ENCODE data around the gene CCDC27.

The CCDC27 gene

DNA sequence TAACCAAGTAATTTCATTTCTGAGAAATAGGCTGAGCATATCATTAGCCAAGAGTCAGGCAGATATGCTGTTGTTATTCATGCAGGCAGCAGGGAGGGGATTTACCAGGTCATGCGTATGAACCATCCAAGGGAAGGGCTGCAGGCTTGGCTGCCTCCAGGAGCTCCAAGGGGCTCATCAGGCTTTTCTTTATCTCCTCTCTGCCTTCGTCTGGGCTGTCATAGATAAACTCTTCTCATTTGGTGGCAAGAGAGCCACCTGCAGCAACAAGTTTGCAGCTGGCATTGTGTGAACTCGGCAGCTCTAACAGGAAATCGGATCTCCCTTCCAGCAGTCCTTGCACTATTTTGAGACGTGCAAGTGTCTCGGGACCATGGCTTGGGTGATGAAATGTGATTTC, 7.5 kb downstream of the CCDC27 start:
- DNase-seq (ENCODE audit: low read depth): no peak

DNA sequence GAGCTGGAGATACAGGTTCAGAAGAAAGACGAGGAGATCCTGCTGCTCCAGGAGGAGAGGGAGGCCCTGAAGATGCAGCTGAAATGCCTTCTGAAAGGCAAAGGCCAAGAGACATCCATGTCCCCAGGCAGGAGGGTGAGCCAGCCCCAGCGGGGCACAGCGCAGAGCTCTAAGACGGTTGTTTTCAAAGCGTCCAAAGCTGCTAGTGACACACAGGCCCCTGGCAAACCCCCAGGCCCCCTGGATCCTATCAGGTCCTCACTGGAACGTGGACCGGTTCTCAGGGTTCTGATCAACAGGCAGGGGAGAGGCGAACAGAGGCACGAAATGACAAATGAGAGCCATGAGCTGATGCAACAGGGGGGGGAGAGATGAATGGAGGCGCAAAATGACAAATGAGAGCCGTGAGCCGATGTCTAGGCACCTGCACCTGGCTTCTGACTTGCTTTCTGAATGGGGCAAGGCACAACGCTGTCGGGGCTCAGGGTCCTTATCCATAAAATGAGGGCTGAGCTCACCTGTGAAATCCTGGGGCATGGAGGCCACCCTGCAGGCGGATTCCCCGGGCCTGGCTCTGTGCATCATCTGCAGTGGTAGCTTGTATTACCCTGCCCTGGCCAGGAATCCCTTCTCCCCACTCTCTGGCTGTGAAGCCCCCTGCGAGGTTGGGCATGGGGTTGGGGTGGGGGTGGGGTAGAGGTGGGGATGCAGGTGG, 9.2 kb downstream of the CCDC27 start:
- DNase-seq (ENCODE audit: low read depth): no peak

DNA sequence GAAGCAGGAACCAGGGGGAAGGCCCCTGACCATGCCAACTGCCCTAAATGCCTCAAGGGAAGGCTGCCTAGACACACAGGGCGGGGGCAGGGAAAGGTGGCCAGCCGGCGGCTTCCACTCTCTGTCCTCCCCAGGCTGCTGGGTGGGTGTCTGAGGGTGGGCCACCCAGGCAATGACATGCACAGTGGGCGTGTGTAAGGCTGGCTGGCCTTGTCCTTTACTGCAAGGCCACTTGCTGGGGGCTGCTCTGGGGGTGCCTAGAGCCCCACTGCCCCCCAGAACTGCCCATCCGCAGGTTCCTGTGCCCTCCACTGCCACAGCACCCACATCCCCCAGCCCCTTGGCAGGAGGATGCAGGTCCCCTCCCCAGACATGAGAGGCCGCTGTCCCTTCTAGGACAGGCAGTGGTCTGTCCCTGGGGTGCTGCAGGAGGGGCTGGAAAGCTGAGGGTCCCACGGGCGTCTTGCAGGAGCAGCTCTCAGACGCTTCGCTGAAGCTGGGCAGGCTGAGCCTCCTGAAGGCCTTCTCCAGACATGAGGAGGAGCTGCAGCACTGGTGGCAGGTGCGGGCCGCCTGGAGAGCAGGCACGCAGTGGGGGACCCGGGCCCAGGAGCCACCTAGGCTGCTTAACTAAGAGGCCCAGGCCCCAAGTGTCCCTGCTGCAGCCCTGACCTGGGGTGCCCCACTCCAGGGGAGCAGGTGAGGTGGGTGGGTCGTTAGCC, 10.1 kb downstream of the CCDC27 start:
- no peak for DNase-seq (ENCODE audit: low read depth)

DNA sequence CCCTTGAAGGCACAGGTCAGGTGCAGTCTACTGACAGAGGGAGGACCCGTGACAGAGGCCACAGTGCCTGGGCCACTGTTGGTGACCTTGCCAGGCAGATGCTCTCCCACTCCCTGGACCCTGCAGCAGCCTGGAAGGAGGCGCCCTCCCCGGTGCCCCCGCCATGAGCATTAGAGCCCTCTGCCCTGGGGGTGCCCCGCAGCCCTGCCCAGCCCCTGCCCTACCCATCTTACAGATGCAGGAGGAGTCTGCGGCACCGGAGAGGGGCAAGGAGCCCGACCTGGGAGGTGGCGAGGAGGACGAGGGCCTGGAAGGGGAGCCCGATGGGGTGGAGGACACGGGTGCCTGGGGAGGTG, 10.6 kb downstream of the CCDC27 start:
- no peak for DNase-seq (ENCODE audit: low read depth)

DNA sequence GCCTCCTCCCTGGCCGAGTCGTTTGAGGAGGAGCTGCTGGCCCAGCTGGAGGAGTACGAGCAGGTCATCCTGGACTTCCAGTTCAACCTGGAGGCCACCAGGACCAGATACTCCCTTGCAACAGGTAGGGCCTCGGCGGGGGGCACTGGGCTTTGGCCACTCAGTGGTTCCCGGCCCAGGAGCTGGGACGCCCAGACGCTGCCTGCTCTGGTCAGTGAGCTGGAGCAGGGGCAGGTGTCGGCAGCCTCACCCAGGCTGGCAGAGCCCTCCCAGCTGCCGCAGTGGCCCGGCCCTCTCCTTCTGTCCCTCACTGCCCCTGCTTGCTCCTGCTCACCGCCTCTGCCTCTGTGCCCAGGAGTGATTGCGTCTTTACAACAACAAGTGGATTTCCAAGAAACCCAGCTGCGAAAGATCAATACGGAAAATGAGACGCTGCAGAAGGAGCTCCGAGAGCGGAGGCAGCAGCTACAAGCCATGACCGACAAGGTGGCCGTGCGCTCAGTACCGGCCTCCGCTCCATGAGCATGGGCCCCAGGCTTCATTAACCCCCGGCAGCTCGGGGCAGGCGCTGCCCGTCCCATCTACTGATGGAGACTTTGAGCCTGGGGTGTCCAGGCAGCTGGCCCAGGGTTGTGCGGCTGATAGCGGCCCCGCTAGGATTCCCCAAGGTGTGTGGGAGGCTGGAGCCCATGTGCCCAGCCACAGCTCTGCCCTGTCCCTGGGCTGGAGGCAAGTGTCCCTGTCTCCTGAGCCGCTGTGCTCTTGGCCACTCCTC, 11.3 kb downstream of the CCDC27 start:
- DNase-seq (ENCODE audit: low read depth): no peak

DNA sequence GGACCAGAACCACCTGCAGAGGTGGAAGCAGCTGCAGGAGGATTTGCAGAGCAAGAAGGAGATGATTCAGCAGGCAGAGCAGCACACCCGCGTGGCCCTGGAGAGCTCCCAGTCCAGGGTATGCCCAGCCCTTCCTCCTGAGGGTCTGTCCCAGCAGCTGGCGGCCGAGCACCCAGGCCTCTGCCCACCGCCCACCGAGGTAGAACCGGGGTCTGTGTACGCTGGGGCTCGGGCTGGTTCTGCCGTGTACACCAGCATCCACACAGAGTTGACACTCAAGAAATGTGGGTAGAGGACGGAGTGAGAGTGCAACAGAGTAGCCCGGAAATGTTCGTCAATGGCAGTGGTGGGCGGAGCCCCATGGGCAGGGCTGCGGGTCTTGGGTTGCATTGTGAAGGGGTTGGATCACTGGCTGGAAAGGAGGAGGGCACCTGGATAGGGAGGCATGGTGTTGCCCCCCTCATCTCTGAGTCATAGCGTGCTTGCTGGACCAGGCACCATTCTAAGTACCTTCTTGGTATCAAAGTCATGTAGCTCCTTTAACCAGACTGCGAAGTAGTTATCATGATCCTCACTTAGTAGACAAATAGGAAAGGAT, 15.2 kb downstream of the CCDC27 start:
- no peak for DNase-seq (ENCODE audit: low read depth)

DNA sequence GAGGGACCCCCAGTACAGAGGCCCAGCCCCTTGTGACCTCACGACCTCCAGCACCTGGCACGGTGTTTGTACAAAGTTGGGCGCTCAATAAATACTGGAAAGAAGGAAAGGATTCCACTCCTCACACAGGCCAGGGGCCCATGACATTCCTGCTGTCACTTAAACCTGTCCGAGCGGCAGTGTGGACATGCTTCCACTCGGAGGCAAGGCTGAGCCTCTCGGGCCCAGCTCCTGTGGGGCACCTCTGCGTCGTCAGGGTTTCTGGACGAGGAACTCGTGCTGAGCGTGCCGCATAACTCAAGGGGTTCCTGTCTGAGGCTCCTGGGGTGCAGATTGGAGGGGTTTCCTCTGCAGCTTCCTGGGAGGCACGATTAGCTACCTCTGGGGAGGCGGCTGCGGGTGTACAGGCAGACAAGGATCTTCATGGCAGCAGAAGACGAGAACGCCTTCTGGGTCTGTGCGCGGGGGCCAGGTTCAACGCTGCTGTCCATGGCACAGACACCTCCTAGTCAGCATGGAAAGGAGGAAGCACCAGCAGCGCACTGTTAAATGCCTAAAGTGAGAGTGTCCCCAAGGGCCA, 16.7 kb downstream of the CCDC27 start:
- no peak for DNase-seq (ENCODE audit: low read depth)

DNA sequence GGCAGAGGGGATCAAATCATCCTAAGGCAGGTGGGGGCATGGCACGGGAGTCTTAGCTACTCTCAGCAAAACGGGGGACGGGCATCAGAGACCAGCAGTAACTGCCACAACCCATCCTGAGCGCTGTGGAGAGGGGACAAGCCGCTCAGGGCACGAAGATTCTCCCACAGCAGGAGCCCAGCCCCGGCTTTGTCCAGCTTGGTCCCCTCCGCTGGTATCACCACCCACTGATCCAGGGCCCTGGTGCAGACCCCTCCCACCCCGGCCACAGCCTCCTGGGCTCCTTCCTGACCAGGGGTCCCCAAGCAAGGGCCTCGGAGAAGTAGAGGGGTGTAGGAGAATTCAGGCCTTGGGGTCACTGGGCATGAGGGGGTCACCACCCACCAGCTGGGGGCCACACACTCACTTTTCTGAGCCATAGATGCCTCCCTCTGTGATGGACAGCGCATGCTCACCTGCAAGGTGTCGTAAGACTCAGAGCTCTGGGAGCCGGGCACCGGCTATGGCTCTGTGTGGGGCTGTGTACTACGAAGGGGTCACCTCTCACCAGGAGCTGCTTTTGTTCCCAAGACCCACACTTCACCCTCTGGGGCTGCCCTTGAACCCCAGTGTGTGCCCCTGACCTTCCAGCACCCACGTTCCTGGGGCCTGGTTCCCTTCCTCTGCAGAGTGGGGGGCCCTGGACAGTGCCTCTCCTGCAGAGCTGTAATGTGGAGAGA, 18.0 kb downstream of the CCDC27 start:
- DNase-seq (ENCODE audit: low read depth): no peak

DNA sequence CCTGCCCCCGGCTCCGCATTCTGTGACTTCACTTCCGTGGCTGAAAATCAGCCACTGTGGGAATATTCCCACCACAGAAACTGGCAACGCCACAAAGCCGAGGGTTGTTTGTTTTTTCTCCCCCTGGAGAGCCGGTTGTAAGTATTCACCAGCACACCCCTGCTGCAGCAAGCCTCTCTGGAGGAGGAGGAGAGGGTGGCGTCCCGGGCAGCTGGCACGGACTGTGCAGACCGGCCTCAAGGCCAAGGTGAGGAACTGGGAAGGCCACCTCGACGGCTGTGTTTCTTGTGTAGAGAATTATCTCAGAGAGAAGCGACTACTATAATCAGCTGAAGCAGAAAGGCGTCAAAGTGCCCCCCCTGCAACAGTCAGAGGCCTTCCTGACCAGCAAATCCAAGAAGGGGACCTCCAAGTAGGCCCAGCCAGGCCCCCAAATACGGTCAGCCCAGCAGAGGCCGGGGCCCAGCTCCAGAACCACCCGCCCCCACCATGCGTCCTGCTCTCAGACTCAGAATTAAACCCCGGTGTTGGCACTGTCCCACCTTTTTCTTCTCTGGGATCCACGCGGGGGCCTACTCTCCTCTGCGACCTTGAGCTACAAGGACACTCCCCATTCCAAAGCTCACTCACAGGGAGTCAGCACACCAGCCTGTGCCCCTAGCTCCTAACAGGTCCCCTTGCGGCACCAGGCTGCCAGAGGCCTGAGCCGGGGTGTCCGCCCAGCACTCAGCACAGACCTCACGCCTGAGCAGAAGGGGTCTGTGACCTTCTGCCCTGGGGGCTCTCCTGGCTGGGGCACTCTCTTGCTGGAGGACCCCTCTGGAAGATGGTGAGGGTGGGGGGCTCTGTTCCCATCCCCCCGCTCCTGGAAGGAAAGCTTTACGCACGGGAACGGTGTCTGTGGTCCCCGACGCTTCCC, 19.1 kb downstream of the CCDC27 start:
- no peak for DNase-seq (ENCODE audit: low read depth)

DNA sequence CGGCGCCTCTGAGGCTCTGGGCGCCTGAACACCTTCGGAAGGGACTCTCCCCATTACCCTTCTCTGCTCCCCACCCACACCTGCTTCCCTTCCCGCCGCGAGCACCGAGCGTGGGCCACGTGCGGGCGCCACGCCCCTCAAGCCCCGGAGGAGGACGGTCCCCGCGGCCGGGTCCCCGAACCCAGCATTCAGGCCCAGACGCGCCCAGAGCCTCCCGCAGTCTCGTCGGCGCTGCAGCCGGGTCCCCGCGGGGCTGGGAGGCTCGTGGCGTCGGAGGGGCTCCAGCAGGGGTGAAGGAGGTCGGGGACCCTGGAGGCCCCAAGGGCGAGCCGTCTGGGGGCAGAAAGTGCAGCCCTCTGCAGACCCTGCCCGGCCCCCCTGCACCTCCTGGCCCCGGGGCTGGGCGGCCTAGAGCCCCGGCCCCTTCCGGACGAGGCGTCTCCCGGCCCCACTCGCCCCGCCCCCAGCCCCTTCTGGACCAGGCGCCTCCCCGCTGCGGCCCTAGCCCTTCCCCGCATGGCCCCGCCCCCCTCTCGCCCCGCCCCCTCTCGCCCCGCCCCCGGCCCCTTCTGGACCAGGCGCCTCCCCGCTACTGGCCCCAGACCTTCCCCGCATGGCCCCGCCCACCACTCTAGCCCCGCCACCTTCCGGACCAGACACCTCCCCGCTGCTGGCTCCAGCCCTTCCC, 19.9 kb downstream of the CCDC27 start:
- no peak for DNase-seq (ENCODE audit: low read depth)

DNA sequence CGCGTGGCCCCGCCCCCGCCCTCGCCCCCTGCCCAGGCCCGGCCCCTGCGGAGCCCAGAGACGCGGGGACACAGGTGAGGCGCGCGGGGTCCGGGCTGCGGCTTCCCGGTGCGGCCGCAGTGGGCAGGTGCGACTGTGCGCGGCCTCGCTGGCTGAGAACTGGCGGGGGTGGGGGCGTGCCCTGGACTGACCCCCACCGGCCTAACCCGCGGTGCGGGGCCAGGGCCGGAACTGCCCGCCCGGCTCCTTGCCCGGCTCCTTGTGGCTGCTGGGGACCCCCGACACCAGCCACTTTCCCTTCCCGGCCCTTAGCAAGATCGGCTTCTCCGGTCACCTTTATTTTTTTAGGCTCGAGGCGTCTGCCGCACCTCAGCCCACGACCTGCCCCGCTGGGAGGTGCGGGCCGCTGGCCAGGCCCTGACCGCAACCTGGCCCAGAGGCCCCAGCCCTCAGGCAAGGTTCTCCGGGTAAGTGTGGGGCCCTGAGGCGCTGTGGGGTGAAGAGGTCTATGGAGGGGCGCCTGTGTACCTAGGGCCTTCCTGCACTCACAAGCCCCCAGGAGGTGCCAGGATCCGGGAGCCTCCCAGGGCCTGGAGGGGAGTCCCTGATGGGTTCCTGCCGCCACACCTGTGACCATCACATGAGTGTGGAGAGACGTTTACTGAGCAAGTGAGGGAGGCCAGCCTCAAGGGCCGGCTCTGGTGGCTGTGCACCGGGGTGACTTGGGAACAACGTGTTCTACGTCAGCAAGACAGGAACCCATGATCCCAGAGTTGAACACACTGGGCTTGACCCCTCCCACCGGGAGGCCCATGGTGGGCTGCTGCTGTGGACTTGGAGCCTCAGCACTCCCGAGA, 20.7 kb downstream of the CCDC27 start, which contains the start of gene SMIM1:
SMIM1 (plus strand) TSS at position 35 of the 857 bp plus-strand sequence. CDS start 2,625 bp downstream, outside the sequence.
- DNase-seq (ENCODE audit: low read depth): no peak

DNA sequence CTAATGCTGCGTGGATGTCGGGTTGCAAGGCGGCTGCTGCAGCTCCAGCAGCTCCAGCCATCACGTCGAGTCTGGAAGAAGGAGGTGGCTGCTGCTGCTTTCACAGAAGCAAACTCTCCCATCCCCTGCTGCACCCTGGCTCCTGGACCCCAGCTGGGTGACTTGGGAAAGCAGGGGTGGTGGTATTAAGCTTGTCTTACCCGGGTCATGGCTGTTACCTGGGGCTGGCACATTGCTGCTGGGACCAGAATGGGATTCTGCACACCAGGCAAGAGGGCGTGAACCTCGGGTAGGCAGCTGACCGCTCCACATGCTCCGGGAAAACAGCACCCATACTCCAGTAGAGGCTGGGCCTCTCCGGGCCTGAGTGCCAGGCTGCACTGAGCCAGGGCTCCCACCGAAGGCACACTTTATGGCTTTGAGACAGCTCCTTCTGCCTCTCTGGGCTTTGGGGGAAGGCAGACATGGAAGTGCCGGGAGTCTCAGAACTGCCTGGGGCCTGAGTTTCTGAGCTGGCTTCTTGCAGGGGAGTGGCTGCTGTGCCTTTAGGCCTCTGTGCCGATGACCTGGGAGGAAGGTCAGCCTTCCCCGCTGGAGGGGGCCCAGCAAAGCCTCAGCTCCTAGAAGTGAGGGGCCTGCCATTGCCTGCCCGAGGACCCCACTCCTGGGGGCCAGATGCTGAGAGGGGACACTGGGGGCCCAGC, 21.5 kb downstream of the CCDC27 start:
- no peak for DNase-seq (ENCODE audit: low read depth)

DNA sequence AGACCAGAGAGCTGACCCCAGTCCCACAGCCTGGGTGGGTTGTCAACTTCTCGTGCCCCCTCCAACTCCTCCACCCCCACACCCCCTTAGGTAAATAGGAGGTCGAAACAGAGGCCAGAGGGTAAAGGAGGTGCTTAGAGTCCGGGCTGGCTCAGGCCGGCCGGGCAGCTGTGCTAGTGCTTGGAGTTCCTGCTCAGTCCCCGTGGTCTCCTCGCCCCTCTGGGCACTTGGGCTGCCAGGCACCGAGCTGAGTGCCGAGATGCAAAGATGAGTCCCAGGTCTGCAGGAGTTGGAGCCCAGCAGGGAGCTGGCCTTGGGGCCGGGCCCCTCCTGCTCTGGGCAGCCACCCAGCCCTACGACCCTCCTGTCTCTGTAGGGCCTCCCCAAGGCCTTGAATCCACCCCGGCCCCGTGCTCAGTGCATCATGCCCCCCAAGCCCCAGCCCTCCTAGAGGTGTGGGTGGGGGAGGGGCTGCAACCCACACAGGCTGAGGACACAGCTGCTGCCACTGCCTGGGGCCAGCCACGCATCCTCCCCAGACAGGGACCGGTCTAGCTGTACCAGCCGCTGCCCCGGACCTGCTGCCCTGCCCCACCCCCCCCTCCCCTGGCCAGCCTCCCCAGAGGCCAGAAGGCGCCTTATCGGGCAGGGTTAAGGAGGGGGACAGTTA, 22.2 kb downstream of the CCDC27 start:
- no peak for DNase-seq (ENCODE audit: low read depth)

DNA sequence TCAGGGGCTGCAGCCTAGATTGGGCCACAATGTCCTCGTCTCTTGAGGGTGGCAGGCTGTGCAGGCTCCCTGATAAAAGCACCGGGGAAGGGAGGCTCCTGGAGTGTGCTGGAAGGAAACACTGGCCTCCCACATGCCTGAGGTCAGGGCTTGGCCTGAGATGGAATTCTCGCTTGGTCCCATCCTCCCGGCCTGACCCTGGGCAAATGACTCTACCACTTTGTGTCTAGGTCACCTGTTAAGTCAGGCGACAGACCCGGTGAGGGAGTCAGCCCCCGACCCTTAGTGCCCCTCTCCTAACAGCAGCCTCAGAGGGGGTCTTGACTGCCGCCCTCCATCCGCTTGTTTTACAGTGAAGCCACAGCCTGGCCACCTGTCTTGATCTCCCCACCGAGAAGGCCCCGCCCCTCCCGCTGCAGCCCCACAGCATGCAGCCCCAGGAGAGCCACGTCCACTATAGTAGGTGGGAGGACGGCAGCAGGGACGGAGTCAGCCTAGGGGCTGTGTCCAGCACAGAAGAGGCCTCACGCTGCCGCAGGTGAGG, 22.8 kb downstream of the CCDC27 start:
- no peak for DNase-seq (ENCODE audit: low read depth)

DNA sequence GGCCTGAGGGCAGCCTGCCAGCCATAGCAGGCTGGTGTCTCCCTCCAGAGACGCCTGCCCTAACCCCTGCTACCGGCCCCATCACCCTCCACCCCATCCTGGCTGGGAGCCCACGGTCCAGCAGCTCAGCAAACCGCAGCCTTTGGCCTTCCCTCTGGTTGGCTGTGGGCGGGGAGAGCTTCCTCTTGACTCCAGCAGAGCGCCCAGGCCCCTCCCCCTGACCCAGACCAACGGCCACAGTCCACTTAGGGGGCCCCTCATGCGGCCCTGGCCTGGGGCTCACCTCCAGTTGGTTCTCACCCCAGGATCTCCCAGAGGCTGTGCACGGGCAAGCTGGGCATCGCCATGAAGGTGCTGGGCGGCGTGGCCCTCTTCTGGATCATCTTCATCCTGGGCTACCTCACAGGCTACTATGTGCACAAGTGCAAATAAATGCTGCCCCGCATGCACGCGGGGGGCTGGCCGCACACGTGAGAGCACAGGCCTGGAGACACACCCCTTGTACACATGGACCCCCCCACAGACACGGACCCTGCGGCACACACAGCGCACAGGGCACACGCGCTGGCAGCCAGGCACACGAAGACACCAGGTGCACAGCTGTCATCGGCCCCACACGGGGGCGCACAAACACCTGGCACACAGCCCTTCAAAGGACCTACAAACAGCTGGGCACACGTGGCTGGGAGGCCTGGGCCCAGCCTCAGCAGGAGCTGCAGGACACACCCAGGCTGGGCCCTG, 23.4 kb downstream of the CCDC27 start:
- DNase-seq (ENCODE audit: low read depth): no peak

DNA sequence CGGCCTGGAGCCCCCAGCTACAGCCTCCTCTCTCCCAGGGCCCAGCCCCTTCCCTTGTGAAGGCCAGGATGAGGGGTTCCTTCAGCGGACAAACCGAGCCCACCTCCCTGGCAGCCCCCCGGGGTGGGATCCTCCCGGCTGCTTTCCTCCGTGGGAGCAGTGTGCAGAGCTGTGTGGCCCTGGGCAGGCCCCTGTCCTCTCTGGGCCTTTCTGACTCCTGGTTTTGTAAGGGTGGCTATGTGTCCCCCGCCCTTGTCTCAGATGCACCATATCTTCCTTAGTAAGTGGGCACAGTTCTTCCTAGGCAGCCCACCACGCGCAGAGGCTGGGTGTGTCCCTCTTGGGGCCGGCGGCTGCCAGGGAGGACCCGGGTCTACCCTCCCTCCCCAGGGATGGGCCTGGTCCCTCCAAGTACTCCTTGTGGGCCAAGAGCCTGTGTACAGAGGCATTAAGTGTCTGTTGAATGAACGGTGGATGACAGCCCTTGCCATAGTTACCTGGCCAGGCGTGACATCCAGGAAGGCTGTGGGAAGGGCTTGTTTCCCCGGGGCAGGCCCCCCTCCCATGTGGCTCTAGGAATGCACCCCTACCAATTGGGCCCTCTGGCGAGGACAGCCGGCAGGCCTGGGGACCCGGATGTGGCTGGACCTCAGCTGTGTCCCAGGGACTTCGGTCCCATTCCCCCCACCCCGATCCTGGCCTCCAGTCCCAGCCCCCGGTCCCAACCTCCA, 24.1 kb downstream of the CCDC27 start:
- no peak for DNase-seq (ENCODE audit: low read depth)

Measured in stromal cell of bone marrow (primary cell).